HG03280 (cell line): ENCODE measurements around the gene NR1H2.
"Not testable (repeated sequence)": the region's sequence is repeated elsewhere in the genome, so short reads cannot be mapped to it uniquely, and the experiment has no call there.

Experiments used
- ATAC-seq: cut with Tn5 transposase; IDR thresholded peaks from one replicate; pipeline ENCODE4 v1.9.1; 2021; ENCODE audit warnings: mild to moderate bottlenecking, moderate library complexity; ENCODE audit not compliant: unreplicated experiment

Gene NR1H2

DNA sequence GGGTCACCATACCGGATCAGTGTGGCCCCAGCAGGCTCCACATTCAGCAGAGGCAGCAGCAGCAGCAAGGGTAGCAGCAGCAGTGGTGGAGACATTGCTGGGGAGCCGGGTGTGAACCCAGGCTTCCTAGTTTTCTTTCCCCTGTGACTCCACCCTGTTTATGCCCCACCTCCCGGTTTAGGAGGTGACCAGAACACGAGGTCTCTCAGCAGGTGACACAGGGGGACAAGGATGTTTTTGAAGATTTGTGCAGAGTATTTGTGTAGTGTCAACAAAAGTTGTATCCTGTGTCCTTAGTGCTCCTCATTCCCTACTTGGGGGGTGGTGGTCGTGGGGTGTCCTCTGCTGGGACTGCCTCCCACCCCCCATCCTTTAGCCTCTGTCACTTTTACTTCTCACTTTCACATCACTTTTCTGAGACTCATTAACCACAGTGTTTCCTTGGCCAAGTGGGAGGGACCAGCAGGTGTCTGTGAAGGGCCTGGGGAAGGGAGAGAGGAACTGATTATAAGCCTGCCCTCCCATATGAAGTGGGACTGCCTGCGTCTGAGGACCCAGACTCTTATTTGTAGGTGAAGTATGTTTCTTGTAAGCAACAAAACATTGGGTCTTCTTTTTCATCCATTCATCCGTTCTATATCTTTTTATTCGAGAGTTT is 31.5 kb upstream of the NR1H2 start:
- no peak for ATAC-seq

DNA sequence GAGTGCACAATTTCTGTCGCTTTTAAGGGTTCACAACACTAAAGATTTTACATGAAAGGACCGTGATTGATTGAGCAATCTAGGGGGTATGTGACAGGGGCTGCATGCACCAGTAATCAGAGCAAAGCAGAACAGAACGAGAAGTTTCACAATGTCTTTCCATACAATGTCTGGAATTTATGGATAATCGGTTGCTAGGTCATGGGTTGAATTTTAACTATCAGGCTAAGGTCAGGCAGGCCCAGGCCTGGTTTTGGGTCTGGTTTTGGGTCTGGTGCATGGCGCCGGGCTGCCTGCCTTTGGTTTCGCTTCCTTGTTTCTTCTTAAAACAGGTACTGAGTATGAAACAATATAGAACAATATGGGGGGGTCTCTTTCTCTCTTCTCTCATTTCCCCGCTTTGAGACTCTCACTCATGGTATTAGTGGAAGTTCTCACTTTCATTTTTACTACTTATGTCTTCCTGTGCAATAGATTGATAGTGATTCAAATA is 29.1 kb upstream of the NR1H2 start:
- ATAC-seq: not testable (repeated sequence)

DNA sequence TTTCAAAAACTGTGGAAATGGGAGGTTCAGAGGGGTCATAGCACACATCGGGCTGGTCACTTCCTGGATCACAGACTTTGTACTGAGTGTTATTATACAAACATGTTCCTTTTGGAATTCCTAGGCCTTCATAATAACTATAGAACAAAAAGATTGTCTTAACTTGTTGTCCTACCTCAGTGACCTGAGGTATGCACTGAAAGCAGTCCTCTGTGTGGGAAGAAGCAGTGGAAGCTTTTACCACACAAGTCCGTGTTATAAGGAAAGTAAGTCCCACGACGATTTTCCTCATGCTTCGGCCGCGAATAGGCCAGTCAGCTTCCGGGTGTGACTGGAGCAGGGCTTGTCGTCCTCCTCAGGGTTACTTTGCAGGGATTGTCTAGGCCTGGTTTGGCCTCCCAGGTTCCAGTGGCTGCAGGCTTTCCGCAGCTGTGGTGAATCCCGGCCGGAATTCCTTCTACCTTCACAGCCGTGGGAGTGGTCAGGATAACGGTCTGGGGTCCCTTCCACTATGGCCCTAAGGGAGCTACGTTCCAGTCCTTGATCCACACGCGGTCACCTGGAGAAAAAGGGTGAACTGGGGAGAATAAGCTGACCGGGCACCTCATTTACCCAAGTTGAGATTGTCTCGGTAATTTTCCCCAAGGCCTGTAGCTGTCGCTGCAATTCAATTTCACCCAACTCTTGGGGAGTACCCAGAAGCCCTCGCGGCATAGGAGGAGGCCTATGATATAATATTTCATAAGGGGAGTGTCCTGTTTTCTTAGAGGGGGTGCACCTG is 26.8 kb upstream of the NR1H2 start:
- no peak for ATAC-seq

DNA sequence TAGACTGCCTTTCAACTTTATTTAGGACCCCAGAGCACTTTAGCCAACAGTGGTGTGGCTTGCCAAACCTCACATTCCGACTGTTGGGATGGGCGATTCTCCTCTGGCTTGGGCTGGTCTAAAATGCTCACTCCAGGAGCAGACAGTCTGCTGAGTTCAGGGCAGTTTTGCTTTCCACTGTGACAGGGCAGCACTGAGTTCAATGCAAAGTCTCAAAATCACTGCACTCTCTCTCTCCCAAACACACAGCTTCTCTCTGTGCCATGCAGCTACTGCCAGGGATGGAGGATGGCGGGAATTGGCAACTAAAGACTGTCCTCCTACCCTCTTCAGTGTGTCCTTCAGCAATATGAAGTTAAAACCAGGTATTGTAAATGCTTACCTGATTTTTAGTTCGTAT is 24.0 kb upstream of the NR1H2 start:
- no peak for ATAC-seq

DNA sequence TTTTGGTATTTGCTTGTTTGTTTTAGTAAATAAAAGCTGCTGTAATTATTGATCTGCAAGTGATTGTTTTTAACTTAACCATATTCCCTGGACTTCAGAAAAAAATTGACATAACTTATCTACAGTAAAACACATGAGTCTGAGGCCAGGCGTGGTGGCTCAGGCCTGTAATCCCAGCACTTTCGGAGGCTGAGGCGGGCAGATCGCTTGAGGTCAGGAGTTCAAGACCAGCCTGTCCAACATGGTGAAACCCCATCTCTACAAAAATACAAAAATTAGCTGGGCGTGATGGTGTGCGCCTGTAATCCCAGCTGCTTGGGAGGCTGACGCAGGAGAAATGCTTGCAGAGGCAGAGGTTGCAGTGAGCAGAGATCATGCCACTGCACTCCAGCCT is 22.8 kb upstream of the NR1H2 start:
- not testable (repeated sequence) for ATAC-seq

DNA sequence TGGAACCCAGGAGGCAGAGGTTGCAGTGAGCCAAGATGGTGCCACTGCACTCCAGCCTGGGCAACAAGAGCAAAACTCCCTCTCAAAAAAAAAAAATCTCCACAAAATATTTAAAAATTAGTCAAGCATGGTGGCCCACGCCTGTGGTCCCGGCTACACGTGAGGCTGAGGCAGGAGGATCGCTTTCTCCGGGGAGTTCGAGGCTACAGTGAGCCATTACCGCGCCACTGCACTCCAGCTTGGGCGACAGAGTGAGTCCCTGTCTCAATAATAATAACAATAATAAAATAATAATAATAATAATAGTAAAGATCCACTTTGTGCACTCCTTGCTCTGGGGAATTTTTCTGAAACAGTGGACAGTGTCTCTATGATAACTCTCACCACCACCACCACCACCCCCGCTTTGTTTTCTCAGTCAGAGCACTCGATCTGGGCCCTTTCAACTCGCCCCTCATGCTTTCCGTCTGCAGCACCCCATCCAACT is 19.5 kb upstream of the NR1H2 start:
- no peak for ATAC-seq

DNA sequence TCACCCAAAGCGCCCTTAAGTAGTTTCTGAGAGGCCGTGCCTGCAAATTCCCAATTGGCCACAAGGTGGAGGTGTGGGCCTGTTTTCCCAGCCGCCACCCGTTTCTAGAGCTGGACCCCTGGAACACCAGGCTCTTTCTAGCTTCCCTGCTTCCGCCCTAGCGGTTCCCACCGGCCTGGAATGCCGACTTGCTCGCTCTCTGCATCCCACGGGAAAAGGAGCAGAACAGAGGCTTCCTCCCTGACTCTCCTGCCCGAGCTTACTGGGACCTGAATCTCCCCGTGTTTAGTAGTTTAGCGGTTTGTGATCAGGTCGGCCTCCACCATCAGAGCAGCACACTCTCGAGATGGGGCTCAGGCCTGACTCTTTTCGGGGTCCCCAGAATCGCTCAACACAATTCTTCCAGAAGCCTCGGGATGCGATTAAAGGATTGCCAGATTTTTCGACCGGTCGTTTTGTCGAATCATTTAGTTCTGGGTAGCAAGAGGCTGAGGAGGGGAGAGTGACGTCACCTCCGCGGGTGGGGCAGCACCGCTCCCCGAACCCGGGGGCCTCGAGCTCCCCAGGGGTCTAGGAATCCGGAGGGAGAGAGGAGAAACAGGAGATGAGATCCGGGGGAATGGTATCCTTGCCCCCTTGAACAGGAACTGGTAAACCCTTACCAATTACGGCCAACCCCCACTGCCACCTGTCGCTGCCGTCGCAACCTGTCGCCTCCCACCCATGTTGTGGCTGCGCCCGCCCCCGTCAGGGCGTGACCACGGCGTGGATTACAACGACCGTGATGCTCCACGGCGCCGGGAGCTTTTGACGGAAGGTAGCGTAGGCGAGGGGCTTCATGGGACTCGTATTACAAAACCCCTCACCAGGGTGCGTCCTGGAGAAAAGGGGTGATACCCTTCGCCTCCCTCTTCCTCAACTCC is 18.8 kb upstream of the NR1H2 start:
- ATAC-seq: peak; percentile 60

DNA sequence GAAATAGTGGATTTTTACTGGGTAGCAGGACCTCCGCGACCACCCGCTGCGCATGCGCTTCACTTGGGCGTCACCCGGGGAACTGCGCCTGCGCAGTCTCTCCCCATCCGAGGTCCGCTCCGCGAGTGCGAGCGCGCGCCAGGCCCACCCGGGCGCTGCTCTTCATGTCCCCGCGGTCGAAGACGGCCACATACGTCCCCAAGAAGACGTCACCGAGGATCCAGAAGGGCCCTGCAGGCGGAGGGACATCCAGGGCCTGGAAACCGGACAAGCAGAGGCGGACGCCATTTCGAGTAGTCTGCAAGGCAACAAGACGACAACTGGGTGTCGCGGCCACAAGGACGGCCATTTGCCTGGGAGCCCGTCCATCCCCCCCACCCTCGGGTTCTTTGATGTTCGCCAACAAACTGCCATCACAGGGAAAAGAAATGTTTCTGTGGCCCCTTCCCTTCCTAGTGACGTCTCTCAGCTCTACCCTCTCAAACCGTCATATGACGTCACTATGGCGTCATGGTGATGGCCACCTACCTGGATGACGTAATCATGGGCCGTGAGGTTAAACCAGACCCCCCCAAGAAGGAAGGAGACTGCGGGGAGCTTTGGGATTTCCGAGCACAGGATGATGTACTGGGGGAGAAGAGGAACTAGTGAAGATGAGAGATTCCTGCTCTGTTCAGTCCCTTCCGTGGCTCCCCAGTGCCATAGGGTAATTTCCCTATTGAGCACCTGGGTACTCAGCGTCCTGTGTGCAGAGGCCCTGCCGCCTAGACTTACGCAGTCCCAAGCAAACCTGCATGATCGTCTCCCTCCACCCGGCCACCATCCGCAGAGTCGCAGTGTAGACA is 17.6 kb upstream of the NR1H2 start:
- ATAC-seq: no peak

DNA sequence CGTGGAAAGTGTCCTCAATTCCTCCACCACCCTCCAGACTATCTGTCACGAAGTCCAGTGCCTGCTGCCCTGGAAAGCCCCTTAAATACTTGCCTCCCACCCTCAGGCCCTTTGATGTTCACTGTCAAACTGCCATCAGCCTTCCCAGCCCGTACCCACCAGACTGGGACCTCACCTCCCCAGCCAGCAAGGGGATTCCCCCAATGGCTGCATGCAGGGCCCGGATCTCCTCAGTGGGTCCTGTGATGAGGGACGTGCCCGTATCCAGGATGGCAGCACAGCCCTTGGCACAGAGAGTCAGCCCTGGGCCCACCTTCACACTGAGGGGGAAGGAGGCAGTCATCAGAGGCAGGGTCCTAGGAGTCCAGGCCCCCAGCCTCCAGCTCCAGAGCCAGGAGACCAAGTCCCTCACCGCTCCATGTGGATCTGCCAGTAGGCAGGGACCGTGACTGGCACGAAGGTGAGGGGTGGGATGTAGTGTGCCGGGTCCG is 16.9 kb upstream of the NR1H2 start:
- ATAC-seq: no peak

DNA sequence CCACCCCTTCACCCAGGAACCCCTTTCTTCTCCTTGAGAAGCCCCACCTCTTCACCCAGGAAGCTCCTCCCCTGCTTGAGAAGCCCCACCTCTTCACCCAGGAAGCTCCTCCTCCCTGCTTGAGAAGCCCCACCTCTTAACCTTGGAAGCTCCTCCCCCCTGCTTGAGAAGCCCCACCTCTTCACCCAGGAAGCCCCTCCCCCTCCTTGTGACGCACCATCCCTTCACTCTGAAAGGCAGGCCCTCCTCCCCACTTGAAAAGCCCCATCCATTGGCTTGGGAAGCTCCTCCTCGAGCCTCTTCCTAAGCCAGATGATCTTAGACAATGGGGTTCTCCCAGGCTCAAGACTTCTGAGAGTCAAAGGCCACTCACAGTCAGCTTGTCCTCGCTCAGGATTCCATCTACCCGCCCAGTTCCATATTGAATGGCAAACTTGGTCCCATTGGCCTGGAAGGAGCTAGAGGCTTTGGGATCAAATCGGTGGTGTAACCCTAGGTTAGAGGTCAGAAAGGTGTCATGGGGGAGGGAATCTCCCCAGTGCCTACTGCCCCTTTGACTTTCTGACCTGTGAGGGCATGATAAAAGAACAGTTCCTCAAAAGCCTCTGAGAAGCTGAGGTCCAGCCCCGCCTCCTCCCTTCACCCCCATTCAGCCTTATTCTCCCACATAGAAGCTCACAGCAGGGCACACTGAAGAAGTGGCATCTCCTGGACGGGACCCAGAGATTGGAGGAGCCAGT is 14.8 kb upstream of the NR1H2 start:
- ATAC-seq: no peak

DNA sequence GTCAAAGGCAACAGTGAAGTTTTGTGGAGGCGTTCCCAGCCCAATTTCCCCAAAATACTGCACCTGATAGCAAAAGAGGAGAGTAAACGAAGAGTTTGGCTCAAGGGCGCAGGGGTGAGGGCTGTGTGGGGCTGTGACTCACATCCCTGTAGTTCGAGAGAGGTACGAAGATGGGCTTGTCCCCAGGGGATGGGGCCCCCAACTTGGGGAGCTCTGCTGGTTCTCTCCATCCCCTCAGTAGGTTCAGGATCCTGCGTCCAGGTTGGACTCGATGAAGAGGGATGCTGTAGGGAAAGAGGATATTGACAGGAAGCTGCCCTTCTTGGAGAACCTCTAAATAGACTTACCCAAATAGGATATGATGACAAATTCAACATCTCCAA is 14.2 kb upstream of the NR1H2 start:
- ATAC-seq: no peak

DNA sequence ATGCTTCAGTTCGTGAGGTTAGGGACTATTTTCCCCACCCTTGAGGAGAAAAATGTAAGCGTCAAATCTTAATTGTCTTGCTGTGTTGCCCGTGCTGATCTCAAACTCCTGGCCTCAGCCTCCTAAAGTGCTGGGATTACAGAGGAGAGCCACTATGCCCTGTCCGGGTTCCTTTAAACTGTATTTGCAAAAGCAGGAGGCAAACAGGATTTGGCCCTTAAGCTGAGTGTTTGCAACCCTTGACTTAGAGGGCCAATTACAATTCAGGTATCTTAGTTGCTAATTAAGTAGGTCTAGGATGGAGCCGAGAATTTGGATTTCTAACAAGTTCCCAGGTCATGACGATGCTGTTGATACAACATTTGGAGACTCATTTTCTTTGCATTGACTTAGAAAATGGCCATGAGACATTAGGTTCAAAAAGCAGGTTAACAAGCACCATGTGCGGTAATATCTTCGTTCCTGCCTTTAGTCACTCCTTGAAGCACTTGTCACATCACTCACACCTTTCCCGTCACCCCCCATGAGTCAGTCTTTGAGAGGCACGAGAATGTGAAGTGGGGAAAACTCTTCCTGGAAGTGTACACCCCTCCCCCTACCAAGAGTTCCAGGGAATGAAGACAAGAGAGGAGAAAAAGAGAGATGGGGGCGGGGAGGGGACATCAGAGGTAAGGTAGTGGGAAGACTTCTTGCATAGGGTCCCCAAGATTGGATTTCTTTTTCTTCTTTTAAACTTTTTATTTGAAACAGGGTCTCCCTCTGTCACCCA is 13.4 kb upstream of the NR1H2 start:
- ATAC-seq: no peak

DNA sequence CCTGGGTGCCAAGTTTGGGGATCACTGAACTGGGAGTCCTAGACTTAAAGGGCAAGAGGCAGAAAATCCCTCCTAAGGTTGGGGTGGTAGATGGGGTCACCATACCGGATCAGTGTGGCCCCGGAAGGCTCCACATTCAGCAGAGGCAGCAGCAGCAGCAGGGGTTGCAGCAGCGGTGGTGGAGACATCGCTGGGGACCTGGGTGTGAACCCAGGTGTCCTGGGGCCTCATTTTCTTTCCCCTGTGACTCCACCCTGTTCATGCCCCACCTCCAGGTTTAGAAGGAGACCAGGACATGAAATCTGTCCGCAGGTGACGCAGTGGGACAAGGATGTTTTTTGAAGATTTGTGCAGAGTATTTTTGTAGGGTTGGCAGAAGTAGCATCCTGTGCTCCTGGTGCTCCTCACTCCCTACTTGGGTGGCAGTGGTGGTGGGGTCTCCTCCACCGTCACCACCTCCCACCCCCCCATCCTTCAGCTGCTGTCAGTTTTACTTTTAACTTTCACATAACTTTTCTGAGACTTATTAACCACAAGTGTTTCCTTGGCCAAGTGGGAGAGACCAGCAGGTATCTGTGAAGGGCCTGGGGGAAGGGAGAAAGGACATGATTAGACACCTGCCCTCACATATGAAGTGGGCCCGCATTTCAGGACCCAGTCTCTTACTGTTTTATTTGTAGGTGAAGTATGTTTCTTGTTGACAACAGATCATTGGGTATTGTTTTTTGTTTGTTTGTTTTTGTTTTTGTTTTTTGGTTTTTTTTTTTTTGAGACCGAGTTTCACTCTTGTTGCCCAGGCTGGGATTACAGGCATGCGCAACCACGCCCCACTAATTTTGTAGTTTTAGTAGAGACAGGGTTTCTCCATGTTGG is 10.6 kb upstream of the NR1H2 start, which contains the start of gene NAPSA:
TSS of gene NAPSA (minus strand) at position 206 of the 873 bp plus-strand sequence. CDS start at position 188, 18 bp downstream.
- ATAC-seq: no peak

DNA sequence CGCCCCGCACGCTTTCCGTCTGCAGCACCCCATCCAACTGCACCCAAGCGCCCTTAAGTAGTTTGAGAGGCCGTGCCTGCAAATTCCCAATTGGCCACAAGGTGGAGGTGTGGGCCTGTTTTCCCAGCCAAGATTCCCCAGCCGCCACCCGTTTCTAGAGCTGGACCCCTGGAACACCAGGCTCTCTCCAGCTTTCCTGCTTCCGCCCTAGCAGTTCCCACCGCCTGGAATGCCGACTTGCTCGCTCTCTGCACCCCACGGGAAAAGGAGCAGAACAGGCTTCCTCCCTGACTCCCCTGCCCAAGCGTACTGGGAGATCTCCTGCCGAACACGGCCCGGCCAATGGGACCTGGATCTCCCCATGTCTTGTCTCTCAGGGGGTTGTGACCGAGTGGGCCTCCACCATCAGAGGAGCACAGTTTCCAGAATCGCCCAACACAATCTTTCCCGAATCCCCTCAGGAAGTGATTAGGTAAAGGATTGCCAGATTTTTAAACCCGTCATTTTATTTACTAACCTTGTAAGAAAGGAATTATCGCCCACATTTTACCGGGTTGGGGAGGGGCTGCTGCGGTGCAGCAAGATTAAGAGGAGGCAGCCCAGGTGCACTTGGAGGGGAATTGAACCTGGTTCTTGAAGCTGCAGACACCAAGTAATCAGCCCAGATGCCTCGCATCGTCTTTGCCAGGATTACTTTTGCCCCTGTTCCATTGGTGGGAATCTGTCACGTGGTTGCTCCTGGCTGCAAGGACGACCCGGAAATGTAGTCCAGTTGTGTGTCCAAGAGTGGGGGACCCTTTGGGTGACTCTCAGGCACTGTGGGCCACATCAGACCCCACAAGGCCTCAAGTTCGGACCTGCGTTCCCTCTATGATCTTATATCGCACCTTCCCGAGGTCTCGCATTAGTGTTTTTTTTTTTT is 7.3 kb upstream of the NR1H2 start:
- ATAC-seq: no peak

DNA sequence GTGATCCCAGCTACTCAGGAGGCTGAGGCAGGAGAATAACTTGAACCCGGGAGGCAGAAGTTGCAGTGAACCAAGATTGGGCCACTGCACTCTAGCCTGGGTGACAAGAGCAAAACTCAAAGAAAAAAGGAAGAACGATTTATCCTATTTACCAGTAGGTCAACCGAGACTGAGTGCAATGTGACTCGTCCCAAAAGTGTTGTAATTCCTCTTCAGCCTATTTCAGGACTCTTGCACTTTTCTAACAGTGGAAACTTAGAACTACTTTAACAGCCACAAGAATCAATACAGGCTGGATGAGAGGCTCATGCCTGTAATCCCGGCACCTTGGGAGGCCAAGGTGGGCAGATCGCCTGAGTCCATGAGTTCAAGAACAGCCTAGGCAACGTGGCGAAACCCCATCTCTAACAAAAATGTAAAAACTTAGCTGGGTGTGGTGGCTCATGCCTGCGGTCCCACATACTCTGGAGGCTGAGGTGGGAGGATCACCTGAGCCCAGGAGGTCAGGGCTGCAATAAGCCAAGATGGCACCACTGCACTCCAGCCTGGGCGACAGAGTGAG is 4.3 kb upstream of the NR1H2 start:
- no peak for ATAC-seq

DNA sequence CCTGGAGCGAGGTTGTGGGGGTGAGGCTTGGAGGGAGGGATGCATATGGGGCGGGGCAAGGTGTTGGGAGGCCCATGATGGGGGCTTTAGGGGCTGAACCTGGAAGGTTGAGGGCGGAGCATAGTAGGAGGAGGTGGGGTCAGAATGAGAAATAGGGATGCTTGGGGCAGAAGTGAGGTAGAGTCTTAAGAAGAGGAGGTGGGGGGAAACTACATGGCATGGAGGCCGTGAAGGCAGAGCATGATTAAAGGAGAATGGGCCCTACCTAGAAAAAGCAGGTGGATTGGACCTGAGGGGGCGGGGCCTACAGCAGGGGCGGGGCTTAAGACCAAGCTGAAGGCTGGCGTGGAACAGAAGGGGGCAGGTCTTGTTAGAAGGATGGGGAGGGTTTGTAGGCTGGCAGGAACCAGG is 799 bp downstream of the NR1H2 start:
- ATAC-seq: peak; percentile 22
